B cell (primary cell): Measurements from ENCODE around the gene CREB3.

Experiments used
- CTCF ChIP-seq: fragments of 200-600 bp; IDR thresholded peaks from one replicate; pipeline ENCODE4 v1.8.0; 2022; ENCODE audit warnings: antibody characterized with exemption, mild to moderate bottlenecking
- EZH2 ChIP-seq: IDR thresholded peaks from 2 replicates; pipeline ENCODE4 v1.6.1; 2012; ENCODE audit warnings: borderline replicate concordance, low read depth, mild to moderate bottlenecking, moderate library complexity, low read length; ENCODE audit not compliant: insufficient read depth, poor library complexity, severe bottlenecking

DNA sequence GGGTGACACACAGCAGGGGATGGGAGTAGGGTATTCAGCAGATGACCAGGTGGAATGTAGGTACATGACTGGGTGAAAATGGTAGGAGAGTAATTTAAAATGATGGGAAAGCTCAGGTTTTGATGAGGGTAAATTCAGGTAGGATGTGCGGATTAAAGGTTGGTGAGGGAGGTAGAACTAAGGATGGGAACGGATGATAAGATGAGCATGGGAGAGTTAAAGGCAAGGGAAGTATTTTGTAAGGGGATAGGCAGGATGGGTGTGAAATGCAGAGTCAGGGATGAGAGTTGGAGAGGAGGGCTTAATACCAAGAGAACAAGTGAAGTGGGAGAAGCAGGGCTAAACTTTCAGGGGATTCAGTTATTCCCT is 2.0 kb upstream of the CREB3 start:
- TF ChIP-seq CTCF (no peak), EZH2 (no peak)
